NK-92 (cell line): Measurements from ENCODE around the gene CCDC197.

Experiments
- DNase-seq: peaks from one replicate; lab custom pipeline; 2025; ENCODE audit not compliant: unreplicated experiment; lab: John Stamatoyannopoulos, UW

Gene CCDC197

GRCh38 chr14:93977171-93977570, 19.9 kb upstream of the CCDC197 start:
- DNase-seq, result no peak

GRCh38 chr14:93977790-93978581, 19.1 kb upstream of the CCDC197 start:
- DNase-seq, result no peak

GRCh38 chr14:93978735-93979134, 18.4 kb upstream of the CCDC197 start:
- DNase-seq, result no peak

GRCh38 chr14:93980456-93981201, 16.5 kb upstream of the CCDC197 start:
- DNase-seq, result no peak

GRCh38 chr14:93981316-93982229, 15.5 kb upstream of the CCDC197 start:
- DNase-seq, result no peak

GRCh38 chr14:93982230-93983007, 14.7 kb upstream of the CCDC197 start:
- no peak for DNase-seq

- no peak for DNase-seq
These were observed 13.0 kb upstream of the CCDC197 start for GRCh38 chr14:93984070-93984469.

GRCh38 chr14:93984987-93985410, 12.1 kb upstream of the CCDC197 start:
- no peak for DNase-seq

- no peak for DNase-seq
These were observed 10.1 kb upstream of the CCDC197 start for GRCh38 chr14:93986955-93987354.

- DNase-seq, result no peak
These were observed 9.7 kb upstream of the CCDC197 start for GRCh38 chr14:93987376-93987775.

- DNase-seq, result no peak
These were observed 9.2 kb upstream of the CCDC197 start for GRCh38 chr14:93987815-93988476.

GRCh38 chr14:93989939-93990338, 7.2 kb upstream of the CCDC197 start:
- DNase-seq, result no peak

GRCh38 chr14:93991212-93991611, 5.9 kb upstream of the CCDC197 start:
- no peak for DNase-seq

GRCh38 chr14:93991649-93992048, 5.5 kb upstream of the CCDC197 start:
- DNase-seq, result no peak

- no peak for DNase-seq
These were observed 3.7 kb upstream of the CCDC197 start for GRCh38 chr14:93993382-93993781.

- DNase-seq, result no peak
These were observed 2.0 kb upstream of the CCDC197 start for GRCh38 chr14:93994919-93995682.

- DNase-seq, result no peak
These were observed 888 bp upstream of the CCDC197 start for GRCh38 chr14:93996130-93996695.

GRCh38 chr14:93997916-93998870, 1.1 kb downstream of the CCDC197 start:
- DNase-seq, result no peak
